HG03469 (cell line): ENCODE measurements around the gene ACVR1C.
"Not testable (repeated sequence)": the region's sequence is repeated elsewhere in the genome, so short reads cannot be mapped to it uniquely, and the experiment has no call there.

Experiments
- ATAC-seq: cut with Tn5 transposase; IDR thresholded peaks from one replicate; pipeline ENCODE4 v1.9.1; 2021; ENCODE audit warnings: mild to moderate bottlenecking, moderate library complexity, moderate number of reproducible peaks; ENCODE audit not compliant: unreplicated experiment

Gene ACVR1C

GRCh38 chr2:157587576-157587975, 41.1 kb downstream of the ACVR1C start:
- no peak for ATAC-seq

- no peak for ATAC-seq
Measured at GRCh38 chr2:157574165-157574564, 54.5 kb downstream of the ACVR1C start.

- peak; percentile 58 for ATAC-seq
Measured at GRCh38 chr2:157572725-157573124, 55.9 kb downstream of the ACVR1C start.

- not testable (repeated sequence) for ATAC-seq
Measured at GRCh38 chr2:157566623-157567022, 62.0 kb downstream of the ACVR1C start.

GRCh38 chr2:157566113-157566512, 62.6 kb downstream of the ACVR1C start:
- not testable (repeated sequence) for ATAC-seq

GRCh38 chr2:157565550-157565949, 63.1 kb downstream of the ACVR1C start:
- no peak for ATAC-seq

GRCh38 chr2:157559890-157560289, 68.8 kb downstream of the ACVR1C start:
- no peak for ATAC-seq

GRCh38 chr2:157559461-157559860, 69.2 kb downstream of the ACVR1C start:
- no peak for ATAC-seq

- no peak for ATAC-seq
Measured at GRCh38 chr2:157559061-157559460, 69.6 kb downstream of the ACVR1C start.

GRCh38 chr2:157557770-157558169, 70.9 kb downstream of the ACVR1C start:
- ATAC-seq: no peak

GRCh38 chr2:157540102-157540501, 88.6 kb downstream of the ACVR1C start:
- no peak for ATAC-seq

- no peak for ATAC-seq
Measured at GRCh38 chr2:157538064-157538463, 90.6 kb downstream of the ACVR1C start.

GRCh38 chr2:157536815-157537214, 91.8 kb downstream of the ACVR1C start:
- no peak for ATAC-seq

GRCh38 chr2:157528963-157529751, 99.5 kb downstream of the ACVR1C start:
- no peak for ATAC-seq

- no peak for ATAC-seq
Measured at GRCh38 chr2:157526070-157526469, 102.6 kb downstream of the ACVR1C start.

GRCh38 chr2:157523270-157524247, 105.1 kb downstream of the ACVR1C start:
- ATAC-seq: no peak

- ATAC-seq: not testable (repeated sequence)
Measured at GRCh38 chr2:157514966-157515365, 113.7 kb downstream of the ACVR1C start.

- no peak for ATAC-seq
Measured at GRCh38 chr2:157509744-157510143, 118.9 kb downstream of the ACVR1C start.

GRCh38 chr2:157508676-157509075, 120.0 kb downstream of the ACVR1C start:
- no peak for ATAC-seq

GRCh38 chr2:157506586-157506985, 122.1 kb downstream of the ACVR1C start:
- ATAC-seq: no peak

- ATAC-seq: no peak
Measured at GRCh38 chr2:157504623-157505022, 124.0 kb downstream of the ACVR1C start.

GRCh38 chr2:157501026-157501425, 127.6 kb downstream of the ACVR1C start:
- no peak for ATAC-seq
